ENCODE measurements around the gene PALLD. TPM values are rescaled to one million over a fixed set of nuclear protein-coding genes. Genes with fewer than 3 reads are reported as not detected.
"Not testable (repeated sequence)": the region's sequence is repeated elsewhere in the genome, so short reads cannot be mapped to it uniquely, and the experiment has no call there.

PALLD gene
- 25.0 TPM for total RNA-seq

DNA sequence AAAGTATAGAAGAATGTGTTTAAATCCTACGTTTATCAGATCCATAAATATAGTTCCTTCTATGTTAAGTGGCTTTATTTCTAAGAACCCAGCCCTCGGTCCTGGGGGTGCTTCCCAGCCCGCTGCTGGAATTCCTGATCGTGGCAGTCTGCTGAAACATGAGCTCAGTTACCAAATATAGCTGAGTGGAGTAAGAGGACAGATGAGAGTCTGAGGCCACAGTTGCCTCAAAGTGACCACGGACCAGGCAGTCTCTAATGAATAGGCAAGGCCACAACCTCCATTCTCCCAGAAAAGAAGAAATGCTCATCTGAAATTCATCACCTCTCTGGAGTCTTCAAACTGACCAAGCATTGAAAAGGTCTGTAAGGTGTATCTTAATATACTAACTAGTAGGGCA, at the start of gene PALLD:
PALLD (plus strand) TSS at position 219 of the 400 bp plus-strand sequence.
- DNase-seq = no peak

DNA sequence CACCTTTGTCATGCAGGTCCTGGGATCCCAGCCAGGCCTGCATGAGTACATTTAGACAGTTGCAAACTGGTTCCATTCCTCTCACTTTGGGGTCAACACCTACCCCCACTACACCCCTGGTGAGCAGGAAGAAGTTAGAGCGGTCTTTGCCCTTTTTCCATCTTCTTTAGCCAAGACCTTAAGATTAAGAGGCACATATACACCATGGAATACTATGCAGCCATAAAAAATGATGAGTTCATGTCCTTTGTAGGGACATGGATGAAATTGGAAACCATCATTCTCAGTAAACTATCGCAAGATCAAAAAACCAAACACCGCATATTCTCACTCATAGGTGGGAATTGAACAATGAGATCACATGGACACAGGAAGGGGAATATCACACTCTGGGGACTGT, 47.8 kb upstream of the PALLD start:
- DNase-seq = not testable (repeated sequence)

DNA sequence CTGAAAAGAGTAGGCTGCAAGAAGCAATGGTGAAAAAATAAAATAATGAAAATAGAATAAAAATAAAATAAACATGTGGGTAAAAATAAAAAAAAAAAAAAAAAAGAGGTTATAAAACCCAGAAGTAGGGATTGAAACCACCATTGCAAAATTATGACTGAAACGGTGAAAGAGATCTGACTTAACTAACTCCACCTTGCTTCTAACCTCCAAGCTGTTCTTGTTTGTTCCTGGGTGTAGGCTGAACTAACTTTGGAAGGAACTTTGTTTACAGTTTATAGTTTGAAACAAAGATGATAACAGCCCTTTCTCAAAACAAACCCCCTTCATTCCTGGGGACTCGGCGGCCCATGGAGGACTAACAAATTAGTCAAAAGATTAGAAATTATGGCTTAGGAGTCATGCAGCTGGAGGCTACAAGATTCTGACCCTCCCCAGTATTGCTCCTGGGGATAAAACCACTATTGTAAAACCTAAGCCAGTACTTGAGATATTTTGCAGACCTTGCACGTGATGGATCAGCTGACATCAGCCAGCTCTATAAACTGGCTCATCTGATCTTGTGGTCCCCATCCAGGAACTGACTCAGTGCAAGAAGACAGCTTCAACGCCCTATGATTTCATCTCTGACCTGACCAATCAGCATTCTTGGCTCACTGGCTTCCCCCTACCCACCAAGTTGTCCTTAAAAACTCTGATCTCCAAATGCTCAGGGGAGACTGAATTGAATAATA, 47.0 kb upstream of the PALLD start:
- no peak for DNase-seq

DNA sequence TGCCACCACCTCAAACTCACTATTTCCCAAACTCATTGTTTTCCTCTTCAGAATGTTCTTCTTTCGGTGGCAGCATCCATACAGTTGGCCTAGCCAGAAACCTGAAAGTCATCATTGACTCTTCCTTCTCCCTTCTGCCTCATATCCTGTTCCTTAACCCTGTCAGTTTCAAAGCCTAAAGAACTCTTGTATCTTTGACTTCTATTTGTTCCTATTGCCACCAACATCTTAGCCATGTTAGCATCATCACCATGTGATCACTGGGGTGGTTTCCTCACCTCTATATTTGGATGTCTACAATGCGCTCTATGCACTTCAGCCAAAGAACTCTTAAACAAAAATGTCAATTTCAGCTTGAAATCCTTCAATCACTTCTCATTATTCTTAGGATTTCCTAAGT, 45.5 kb upstream of the PALLD start:
- no peak for DNase-seq

DNA sequence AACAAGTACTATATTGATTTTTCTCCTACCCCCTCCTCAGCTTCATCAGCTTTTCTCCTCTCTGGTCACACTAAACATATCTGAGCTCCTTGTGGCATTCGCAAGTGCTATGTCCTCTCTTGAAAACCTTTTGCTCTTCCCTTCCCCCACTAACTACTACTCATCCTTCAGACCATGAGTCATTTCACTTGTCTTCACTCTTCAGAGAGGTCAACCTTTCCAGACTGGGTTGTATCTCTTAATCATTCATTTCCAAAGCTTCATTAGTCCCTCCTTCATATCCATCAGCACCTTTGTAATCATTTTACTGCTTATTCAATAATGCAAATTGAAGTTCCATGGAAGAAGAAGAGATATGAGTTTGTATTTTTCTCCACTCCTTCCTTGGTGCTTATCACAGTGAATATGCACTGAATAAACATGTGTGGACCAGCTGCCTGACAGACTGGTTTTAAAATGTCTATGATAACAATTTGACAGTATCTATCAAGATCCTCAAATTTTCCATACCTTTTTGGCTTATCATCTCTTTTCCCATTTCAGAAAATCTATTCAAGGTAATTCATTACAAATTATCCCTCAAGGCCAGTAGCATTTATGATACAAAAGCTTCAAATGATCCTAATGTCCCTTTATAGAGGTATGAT, 45.0 kb upstream of the PALLD start:
- DNase-seq = no peak

DNA sequence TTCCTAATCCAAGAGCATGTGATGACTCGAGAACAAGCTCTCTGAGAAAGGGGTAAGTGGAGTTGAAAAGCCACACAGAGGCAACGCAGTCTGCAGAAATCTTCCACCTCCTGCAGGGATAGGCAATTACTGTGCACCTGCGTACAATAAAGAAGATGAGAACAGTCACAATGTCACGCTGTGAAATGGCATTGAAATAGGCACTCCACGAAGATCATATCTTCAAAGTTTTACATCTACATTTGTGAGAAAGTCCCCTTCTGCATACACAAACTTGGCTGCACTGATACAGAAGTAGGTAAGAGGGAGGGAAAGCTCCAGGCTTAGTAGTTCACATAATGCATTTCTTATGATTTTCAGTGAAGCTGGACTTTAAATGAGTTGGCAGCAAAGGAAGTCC, 43.7 kb upstream of the PALLD start:
- no peak for DNase-seq

DNA sequence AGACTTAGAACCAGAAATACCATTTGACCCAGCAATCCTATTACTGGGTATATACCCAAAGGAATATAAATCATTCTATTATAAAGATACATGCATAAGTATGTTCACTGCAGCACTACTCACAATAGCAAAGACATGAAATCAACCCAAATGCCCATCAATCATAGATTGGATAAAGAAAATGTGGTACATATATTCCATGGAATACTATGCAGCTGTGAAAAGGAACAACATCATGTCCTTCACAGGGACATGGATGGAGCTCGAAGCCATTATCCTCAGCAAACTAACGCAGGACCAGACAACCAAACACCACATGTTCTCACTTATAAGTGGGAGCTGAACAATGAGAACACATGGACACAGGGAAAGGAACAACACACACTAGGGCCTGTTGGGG, 38.6 kb upstream of the PALLD start:
- DNase-seq = not testable (repeated sequence)

DNA sequence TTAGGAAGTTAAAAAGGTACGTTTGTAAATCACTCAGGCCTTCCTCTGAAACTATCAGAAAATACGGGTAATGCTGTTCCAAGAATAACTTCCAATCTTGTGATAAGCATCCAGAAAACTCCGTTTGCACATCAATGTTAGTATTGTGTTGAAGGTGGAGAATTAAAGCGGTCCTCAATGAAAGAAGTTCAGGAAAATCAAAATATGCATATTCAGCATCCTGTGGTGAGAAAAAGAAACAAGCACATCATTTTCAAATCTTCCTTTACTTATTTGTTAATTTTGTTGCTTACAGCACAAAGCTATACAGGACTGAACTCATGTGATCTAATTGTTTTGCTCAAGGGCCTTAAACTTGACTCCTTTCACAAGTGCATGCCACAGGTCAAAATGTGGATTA, 35.0 kb upstream of the PALLD start:
- DNase-seq = no peak

DNA sequence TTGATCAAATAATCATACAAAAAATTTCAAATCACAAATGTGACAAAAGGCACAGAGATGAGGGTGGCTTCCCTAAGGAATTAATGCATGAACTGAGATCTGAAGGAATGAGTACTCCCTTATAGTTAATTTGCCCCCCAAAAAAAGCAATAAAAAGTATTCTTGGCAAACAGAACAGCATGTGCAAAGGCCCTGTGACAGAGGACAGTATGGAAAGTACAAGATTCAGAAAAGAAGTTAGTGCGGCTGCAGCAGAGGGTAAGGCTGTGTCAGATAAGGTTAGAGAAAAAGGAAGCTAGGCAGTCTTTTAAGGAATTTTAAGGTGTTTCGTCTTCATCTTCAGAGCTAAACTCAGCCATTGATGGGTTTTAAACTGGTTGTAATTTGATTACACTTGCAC, 23.9 kb upstream of the PALLD start:
- DNase-seq = no peak

DNA sequence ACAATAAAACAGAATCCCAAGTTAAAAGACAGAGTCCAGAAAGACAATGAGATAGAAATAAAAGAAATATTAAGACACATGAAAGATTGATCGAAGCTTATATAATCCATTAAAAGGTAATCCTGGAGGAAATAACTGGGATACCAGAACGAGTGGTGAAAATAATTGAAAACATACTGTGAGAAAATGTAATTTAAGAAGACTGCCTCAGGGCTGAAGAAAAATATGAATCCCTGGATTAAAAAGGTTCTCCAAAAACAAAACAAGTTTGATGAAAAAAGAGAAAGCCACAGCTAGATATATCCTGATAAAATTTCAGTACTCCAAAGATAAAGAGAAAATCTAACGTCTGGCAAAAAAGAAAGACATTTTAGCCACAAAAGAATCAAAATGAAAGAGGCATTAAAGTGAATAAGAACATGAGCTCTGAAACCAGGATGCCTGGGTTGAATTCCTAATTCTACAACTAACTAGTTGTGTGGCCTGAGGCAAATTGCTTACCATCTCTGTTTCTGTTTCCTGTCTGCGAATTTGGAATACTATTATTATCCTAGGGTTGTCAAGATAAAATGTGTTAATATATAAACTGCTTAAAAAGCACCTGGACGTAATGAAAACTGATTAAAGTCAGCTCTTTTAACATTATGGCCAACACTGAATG, 22.1 kb upstream of the PALLD start:
- no peak for DNase-seq

DNA sequence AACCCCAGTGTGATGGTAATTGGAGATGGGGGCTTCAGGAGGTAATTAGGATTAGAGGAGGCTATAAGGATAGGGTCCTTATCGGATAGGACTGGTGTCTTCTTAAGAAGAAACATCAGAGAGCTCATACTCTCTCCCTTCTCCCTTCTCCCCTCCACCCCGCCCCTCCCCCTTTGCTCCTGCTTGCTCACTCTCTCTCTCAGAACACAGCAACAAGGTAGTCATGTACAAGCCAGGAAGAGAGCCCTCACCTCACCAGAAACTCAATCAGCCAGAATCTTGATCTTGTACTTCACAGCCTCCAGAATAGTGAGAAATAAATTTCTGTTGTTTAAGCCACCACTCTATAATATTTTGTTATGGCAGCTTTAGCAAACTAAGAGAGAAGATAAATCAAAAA, 21.1 kb upstream of the PALLD start:
- DNase-seq = no peak

DNA sequence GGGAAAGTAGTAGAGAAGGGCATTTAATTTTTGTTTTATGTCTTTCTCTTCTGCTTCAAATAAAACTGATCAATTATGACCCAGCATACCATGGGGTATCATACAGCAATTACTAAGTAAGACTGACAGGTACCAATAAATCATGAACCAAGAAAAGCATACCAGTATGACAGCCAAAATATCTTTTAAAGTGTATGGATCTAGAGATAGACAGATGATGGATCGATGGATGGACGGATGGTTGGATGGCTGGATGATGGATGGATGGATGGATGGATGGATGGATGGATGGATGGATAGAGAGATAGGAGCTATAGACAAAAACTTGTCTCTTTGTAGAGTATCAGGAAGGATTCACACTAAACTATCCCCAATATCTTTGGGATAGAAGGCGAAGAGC, 18.0 kb upstream of the PALLD start:
- no peak for DNase-seq

DNA sequence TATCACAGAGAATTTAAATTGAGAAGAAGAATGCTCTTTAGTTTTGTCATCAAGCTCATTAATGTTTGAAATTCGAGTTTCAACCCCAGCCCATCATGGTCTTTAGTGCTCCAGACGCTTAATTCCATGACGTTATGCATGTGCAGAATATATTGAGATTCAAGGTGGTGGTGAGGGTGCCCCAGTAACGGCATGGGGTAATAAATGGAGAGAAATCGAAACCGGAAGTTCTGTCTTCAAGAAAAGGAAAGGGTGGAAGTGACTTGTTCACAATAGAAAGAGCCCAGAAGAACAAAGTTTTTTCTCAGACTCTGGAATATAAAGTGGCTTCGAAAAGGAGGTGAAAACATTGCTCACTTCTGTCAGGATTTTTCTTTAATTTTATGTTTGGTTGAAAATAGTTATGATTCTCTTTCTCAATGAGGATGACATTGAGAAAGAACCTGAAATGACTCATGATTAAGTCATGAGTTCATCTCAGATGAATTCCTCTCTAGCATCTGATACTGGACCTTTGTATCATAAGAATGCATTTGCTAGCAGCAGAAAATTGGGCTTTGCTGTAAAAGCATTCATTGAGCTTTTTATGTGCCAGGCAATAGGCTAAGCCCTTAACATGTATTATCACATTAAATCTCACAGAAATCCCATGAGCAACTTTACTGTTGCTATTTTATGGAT, 15.8 kb upstream of the PALLD start:
- no peak for DNase-seq

DNA sequence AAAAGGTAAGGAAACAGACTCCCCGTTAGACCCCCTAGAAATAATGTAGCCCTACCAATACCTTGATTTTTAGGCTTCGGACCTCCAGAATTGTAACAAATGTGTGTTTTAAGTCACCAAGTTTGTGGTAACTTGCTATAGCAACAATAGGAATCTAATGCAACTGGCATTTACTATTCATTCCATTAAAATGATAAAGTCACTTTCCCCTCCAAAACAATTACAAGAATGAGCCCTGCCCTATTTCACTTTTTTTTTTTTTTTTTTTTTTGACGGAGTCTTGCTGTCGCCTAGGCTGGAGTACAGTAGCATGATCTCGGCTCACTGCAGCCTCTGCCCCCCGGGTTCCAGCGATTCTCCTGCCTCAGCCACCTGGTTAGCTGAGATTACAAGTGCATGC, 13.0 kb upstream of the PALLD start:
- no peak for DNase-seq

DNA sequence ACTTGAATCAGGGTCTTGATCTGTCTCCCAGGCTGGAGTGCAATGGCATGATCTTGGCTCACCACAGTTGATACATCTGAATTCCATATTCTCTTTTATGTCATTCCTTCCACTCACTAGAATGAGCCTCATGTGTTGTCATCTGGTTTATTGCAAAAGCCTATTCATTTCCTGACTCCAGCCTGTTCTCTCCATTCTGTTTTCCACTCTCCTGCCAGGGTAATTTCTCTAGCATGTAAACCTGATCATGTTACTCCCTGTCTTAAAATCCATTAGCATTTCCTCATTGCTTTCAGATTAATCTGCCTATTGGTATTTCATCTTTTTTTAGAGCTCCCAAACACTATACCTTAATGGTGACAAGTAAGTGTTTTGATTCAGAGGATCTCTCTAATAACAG, 12.2 kb upstream of the PALLD start:
- no peak for DNase-seq

DNA sequence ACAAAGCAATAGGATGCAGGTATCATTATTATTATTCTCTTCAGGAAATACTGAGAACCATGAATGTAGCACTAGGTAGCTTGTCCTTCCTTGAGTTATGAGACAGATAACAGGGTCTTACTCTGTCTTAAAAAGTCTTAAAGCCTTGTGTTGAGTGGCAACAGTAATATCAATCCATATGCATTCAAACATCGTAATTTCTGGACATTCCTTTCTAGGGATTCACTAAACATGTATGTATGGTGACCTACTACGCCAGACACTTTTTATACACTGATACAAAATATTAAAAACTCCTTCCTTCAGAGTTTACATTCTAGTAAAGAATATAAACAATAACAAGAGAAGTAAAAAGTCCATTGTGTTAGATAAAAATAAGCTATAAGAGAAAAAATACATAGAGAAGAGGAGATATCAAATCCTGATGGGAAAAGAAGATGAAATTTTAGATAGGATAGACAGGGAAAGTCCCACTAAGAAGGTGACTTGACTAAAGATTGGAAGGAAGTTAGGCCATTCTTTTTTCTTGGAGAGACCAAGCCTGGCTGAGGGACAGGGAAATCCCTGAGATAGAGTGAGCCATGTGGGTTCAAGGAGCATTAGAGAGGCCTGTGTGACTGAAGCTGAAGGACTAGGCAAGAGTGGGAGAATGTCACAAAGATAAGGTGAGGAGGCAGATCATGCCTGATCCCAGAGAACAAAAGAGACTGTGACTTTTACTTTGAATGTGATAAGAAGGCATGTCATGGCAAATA, 11.5 kb upstream of the PALLD start:
- DNase-seq = no peak

DNA sequence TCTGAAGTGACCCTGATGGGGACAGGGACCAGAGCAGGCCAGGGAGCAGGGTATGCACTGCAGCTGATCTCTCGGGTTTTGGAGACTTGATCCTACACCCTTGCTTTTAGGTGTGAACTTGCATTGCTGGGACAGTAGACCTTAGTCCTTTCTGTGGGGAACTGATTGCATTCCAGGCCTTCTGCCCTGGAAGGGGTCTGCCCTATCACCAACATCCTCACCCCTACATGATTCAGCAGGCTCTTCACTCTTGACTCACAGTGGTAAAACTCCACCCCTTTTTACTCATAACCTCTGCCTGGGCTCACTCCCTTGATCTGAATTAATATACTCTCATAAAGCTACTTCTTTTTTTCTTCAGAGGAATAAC, 10.0 kb upstream of the PALLD start:
- DNase-seq = no peak

DNA sequence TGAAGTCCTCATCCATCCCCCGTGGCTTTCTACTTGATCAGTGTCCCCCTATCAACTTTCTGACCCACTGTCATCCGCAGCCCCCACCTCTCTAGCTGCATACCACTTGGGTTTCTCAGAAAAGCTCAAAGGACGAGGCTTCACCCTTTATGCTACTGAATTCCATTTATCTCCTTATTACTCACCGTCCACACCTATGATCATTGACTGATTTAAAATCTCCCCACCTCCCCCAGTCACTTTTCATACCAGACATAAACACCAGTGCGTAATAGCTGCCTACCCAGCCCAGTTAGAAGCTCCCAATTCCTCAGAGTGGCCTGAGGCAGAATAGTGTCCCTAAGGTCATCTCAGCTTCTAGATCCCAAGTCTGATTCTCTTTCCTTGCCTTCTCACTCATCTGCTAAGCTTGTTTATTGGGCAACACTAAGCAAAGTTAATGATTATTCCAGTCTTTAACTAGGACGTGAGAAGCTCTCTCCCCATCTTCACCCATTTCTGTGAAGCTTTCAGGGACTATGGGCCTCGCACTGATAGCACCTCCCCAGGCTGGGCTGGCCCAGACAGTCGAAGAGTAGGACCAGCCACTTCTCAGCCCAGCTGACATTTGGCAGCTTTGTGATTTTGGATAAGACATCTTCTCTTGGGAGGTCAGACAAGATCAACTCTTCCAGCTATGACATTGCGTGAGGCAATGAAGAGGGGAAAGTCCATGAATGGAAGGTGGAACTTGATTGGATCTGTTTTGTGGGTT, 9.4 kb upstream of the PALLD start:
- no peak for DNase-seq

DNA sequence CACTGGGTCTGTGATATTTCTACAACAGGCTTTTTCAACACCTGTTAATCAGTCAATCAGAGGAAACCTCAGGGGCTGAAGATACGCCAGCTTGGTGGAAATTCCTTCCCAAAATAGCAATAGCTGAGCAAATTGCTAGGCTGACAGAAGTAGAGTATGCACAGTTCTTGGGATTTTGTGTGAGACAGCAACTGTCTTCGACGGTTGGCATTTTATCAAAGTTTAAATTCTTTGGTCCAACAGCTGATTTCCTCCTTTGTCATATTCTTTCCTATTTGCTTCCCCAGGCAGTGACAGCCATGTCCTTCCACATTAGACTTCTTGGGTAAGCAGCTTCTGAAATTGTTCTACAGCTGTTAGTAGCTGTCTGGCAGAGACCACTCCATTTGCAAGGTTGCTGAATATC, 8.0 kb upstream of the PALLD start:
- no peak for DNase-seq

DNA sequence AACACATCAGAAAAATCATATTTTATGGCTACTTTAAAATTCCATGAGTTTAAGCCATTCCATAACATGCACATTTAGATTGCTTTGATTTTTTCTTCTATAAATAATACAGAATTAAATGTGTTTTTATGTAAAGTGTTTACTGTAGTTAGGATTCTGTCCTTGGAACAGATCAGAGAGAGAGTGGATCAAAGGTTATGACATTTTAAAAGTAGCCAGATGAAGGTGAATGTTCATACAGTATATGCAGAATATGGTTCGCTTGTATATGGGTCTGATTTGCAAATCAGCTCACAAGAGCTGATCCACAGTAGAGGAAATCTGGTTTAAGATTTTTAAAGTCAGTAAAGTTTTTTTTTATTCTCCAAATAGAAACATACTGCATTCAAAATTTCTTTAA, 7.2 kb upstream of the PALLD start:
- DNase-seq = no peak

DNA sequence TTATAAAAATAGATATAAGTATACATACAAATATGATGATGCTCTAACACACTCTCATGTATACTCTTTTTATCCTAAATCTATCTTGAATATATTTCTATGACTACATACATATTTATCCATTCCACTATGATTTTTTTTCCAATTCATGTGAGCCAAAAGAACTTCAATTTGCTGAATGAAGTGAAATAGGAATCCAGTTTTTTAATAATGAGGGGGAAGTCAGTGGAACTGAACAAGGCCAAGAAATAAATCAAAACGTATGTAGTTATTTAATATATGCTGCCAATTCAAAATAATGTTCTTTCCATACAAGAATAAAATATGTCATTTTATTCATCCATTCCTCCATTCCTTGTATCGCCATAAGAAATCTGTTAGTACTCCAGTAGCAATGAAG, 6.1 kb upstream of the PALLD start:
- DNase-seq = no peak

DNA sequence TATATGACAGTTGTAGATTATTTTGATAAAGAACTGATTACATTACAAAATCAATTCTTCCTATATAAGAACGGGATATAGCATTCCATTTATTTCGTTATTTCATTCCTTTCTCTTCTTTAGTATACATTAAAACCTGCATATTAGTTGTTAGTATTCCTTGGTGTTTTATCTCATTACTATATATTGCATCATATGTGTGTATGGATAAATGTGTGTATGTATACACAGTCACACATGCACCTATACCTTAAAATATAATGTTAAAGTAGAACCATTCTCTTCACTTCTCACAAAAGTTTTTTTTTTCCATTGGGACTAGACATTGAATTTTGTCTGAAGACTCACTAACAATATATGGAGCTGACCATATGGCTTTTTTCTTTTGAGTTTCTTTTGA, 5.3 kb upstream of the PALLD start:
- DNase-seq = no peak

Measured in occipital lobe (tissue), 2 donors.